HepG2 (cell line): ENCODE measurements around the gene CHMP1A. TPM values are rescaled to one million over a fixed set of nuclear protein-coding genes. Genes with fewer than 3 reads are reported as not detected.
A peak's percentile ranks its signal among the peaks of the same experiment; 100 is the strongest.

Source experiments
- CCAR2 ChIP-seq: fragments of 200-400 bp; formaldehyde crosslinking; optimal IDR thresholded peaks from 2 replicates; pipeline ENCODE3; 2018; ENCODE audit warnings: low read depth, mild to moderate bottlenecking, low read length, moderate library complexity
- GATA4 ChIP-seq: sonication (generic); IDR thresholded peaks from 2 replicates; pipeline ENCODE4 v1.6.1; 2016; ENCODE audit warnings: antibody characterized with exemption, low read depth, borderline replicate concordance
- HDAC2 ChIP-seq: sonication (generic); formaldehyde crosslinking; IDR thresholded peaks from 2 replicates; pipeline ENCODE4 v1.4.0; 2020; ENCODE audit warnings: missing genetic modification reagents
- HMGXB4 ChIP-seq, 2 experiments: sonication (generic) in 1 of 2; formaldehyde crosslinking in 1 of 2; IDR thresholded peaks; 2 replicates each; pipeline versions ENCODE4 v1.4.0 to v1.6.1; 2018 to 2020; ENCODE audit warnings: missing genetic modification reagents in 2 of 2, borderline replicate concordance in 1 of 2, low read depth in 1 of 2, mild to moderate bottlenecking in 1 of 2, missing biosample characterization in 1 of 2
- NFE2L2 ChIP-seq: fragments of 150-350 bp; IDR thresholded peaks from 2 replicates; pipeline ENCODE4 v1.6.1; 2014; ENCODE audit warnings: low read length
- PHF8 ChIP-seq: sonication (generic); formaldehyde crosslinking; IDR thresholded peaks from 2 replicates; pipeline ENCODE4 v1.5.0; 2020; ENCODE audit warnings: missing genetic modification reagents
- POLR2G ChIP-seq: fragments of 200-400 bp; formaldehyde crosslinking; IDR thresholded peaks from 2 replicates; pipeline ENCODE4 v1.6.1; 2018; ENCODE audit warnings: mild to moderate bottlenecking, low read depth, low read length, moderate library complexity
- RORA ChIP-seq: sonication (generic); formaldehyde crosslinking; IDR thresholded peaks from 2 replicates; pipeline ENCODE4 v1.5.0; 2020; ENCODE audit warnings: mild to moderate bottlenecking, missing genetic modification reagents, moderate library complexity
- SAFB2 ChIP-seq: sonication (generic); formaldehyde crosslinking; IDR thresholded peaks from 2 replicates; pipeline ENCODE4 v1.5.1; 2020; ENCODE audit warnings: missing genetic modification reagents, low read depth, mild to moderate bottlenecking, borderline replicate concordance
- ZFP36 ChIP-seq: fragments of 150-350 bp; IDR thresholded peaks from 2 replicates; pipeline ENCODE4 v1.6.1; 2018; ENCODE audit warnings: borderline replicate concordance, low read length, low read depth; ENCODE audit not compliant: partially characterized antibody
- ZNF556 ChIP-seq: sonication (generic); formaldehyde crosslinking; IDR thresholded peaks from 2 replicates; pipeline ENCODE4 v1.4.0; 2020; ENCODE audit warnings: mild to moderate bottlenecking, missing genetic modification reagents, borderline replicate concordance
- ZNF652 ChIP-seq: IDR thresholded peaks from 2 replicates; pipeline ENCODE4 v1.6.1; 2016; ENCODE audit warnings: low read depth, borderline replicate concordance
- ZNF782 ChIP-seq: sonication (generic); formaldehyde crosslinking; IDR thresholded peaks from 2 replicates; pipeline ENCODE4 v1.4.0; 2020; ENCODE audit warnings: missing genetic modification reagents, mild to moderate bottlenecking, borderline replicate concordance
- polyA plus RNA-seq, 8 experiments: library from polyadenylated mRNA; depleted of rRNA in 3 of 8; stranded (reverse) in 7 of 8; unstranded in 1 of 8; fragments of >200 nt; fragmentation: Illumina TruSeq in 4 of 8; extraction: Trizol in 4 of 8; gene quantifications; 2 replicates each; pipeline versions ENCODE4 v1.2.1 to v1.2.3, GENCODE V29; 2011 to 2016; ENCODE audit warnings: low read depth in 4 of 8, missing spikeins in 1 of 8, mixed read lengths in 1 of 8; ENCODE audit not compliant: insufficient read depth in 1 of 8
- total RNA-seq, 5 experiments: library from RNA; depleted of rRNA; stranded (reverse); fragments of >200 nt; fragmentation: Illumina TruSeq; extraction: Trizol; gene quantifications; 2 replicates each; pipeline ENCODE4 v1.2.3, GENCODE V29; 2016; ENCODE audit warnings: low read depth in 1 of 5
- TF ChIP-seq, protein P1 (sequence below): sonication (generic); formaldehyde crosslinking; IDR thresholded peaks from 2 replicates; pipeline ENCODE4 v1.4.0; 2020; ENCODE audit warnings: missing genetic modification reagents
- TF ChIP-seq, protein P2 (sequence below): sonication (generic); formaldehyde crosslinking; IDR thresholded peaks from 2 replicates; pipeline ENCODE4 v1.8.1; 2023; ENCODE audit warnings: missing genetic modification reagents, mild to moderate bottlenecking, borderline replicate concordance
- TF ChIP-seq, protein P3 (sequence below): sonication (generic); formaldehyde crosslinking; IDR thresholded peaks from 2 replicates; pipeline ENCODE4 v1.4.0; 2020; ENCODE audit warnings: missing genetic modification reagents
- TF ChIP-seq, protein P4 (sequence below): IDR thresholded peaks from 2 replicates; pipeline ENCODE4 v1.6.1; 2016; ENCODE audit warnings: missing genetic modification reagents, missing compliant biosample characterization
- TF ChIP-seq, protein P5 (sequence below): sonication (generic); formaldehyde crosslinking; IDR thresholded peaks from 2 replicates; pipeline ENCODE4 v1.9.0; 2022; ENCODE audit warnings: low read depth, missing genetic modification reagents

CHMP1A gene
- total and polyA plus RNA-seq, 2 of the 13 experiments (the other 11 are each of a cell fraction or from before 2014, with no cell fraction given), result 69.4 to 73.3 TPM

- TF ChIP-seq RORA (CRISPR knock-in tag) (no peak), ZNF556 (CRISPR knock-in tag) (no peak), ZNF652 (CRISPR knock-in tag) (no peak), ZFP36 (no peak), PHF8 (peak; percentile 98), NFE2L2 (no peak), SAFB2 (CRISPR knock-in tag) (peak; percentile 86; the same call in 1 of the 2 replicates), HDAC2 (CRISPR knock-in tag) (peak; percentile 75; the same call in 1 of the 2 replicates), GATA4 (no peak), POLR2G (peak; percentile 87), ZNF782 (CRISPR knock-in tag) (peak; percentile 85), HMGXB4 (CRISPR knock-in tag; IDR thresholded peaks at IDR 0.05; ENCODE audit: borderline replicate concordance in 1 of 2, low read depth in 1 of 2) (peak; percentile 77 to 86; a peak in 3 of 4 replicates), CCAR2 (no peak)
- TF ChIP-seq, protein P1, sequence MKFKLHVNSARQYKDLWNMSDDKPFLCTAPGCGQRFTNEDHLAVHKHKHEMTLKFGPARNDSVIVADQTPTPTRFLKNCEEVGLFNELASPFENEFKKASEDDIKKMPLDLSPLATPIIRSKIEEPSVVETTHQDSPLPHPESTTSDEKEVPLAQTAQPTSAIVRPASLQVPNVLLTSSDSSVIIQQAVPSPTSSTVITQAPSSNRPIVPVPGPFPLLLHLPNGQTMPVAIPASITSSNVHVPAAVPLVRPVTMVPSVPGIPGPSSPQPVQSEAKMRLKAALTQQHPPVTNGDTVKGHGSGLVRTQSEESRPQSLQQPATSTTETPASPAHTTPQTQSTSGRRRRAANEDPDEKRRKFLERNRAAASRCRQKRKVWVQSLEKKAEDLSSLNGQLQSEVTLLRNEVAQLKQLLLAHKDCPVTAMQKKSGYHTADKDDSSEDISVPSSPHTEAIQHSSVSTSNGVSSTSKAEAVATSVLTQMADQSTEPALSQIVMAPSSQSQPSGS (CRISPR knock-in tag), result peak; percentile 31; the same call in 1 of the 2 replicates
- TF ChIP-seq, protein P2, sequence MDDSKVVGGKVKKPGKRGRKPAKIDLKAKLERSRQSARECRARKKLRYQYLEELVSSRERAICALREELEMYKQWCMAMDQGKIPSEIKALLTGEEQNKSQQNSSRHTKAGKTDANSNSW (CRISPR knock-in tag), result peak; percentile 21; the same call in 1 of the 2 replicates
- TF ChIP-seq, protein P3, sequence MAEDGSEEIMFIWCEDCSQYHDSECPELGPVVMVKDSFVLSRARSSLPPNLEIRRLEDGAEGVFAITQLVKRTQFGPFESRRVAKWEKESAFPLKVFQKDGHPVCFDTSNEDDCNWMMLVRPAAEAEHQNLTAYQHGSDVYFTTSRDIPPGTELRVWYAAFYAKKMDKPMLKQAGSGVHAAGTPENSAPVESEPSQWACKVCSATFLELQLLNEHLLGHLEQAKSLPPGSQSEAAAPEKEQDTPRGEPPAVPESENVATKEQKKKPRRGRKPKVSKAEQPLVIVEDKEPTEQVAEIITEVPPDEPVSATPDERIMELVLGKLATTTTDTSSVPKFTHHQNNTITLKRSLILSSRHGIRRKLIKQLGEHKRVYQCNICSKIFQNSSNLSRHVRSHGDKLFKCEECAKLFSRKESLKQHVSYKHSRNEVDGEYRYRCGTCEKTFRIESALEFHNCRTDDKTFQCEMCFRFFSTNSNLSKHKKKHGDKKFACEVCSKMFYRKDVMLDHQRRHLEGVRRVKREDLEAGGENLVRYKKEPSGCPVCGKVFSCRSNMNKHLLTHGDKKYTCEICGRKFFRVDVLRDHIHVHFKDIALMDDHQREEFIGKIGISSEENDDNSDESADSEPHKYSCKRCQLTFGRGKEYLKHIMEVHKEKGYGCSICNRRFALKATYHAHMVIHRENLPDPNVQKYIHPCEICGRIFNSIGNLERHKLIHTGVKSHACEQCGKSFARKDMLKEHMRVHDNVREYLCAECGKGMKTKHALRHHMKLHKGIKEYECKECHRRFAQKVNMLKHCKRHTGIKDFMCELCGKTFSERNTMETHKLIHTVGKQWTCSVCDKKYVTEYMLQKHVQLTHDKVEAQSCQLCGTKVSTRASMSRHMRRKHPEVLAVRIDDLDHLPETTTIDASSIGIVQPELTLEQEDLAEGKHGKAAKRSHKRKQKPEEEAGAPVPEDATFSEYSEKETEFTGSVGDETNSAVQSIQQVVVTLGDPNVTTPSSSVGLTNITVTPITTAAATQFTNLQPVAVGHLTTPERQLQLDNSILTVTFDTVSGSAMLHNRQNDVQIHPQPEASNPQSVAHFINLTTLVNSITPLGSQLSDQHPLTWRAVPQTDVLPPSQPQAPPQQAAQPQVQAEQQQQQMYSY (CRISPR knock-in tag), result peak; percentile 33; the same call in 1 of the 2 replicates
- TF ChIP-seq, protein P4, sequence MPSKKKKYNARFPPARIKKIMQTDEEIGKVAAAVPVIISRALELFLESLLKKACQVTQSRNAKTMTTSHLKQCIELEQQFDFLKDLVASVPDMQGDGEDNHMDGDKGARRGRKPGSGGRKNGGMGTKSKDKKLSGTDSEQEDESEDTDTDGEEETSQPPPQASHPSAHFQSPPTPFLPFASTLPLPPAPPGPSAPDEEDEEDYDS (CRISPR knock-in tag), result no peak; the same call in none of the 2 replicates
- TF ChIP-seq, protein P5, sequence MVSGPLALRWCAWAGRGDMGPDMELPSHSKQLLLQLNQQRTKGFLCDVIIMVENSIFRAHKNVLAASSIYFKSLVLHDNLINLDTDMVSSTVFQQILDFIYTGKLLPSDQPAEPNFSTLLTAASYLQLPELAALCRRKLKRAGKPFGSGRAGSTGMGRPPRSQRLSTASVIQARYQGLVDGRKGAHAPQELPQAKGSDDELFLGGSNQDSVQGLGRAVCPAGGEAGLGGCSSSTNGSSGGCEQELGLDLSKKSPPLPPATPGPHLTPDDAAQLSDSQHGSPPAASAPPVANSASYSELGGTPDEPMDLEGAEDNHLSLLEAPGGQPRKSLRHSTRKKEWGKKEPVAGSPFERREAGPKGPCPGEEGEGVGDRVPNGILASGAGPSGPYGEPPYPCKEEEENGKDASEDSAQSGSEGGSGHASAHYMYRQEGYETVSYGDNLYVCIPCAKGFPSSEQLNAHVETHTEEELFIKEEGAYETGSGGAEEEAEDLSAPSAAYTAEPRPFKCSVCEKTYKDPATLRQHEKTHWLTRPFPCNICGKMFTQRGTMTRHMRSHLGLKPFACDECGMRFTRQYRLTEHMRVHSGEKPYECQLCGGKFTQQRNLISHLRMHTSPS (CRISPR knock-in tag), result 0 out of 2 replicates have a peak, but pooled peaks have one; percentile 30
These were observed at the start of gene CHMP1A, which contains the start of gene SPATA33 (continued) for GRCh38 chr16:89657442-89658220.
